Glomerular endothelial cell (primary cell): Measurements from ENCODE around the gene UCP3. TPM values are rescaled to one million over a fixed set of nuclear protein-coding genes. Genes with fewer than 3 reads are reported as not detected.

Source experiments
- DNase-seq: peaks from one replicate; pipeline ENCODE4 v3.0.0-alpha.2; 2011; ENCODE audit warnings: low read depth, low spot score; ENCODE audit errors: extremely low read depth
- total RNA-seq: library from RNA; depleted of rRNA; stranded (reverse); fragments of >200 nt; gene quantifications from 2 replicates; pipeline ENCODE4 v1.2.3, GENCODE V29; 2015

The UCP3 gene, protein sequence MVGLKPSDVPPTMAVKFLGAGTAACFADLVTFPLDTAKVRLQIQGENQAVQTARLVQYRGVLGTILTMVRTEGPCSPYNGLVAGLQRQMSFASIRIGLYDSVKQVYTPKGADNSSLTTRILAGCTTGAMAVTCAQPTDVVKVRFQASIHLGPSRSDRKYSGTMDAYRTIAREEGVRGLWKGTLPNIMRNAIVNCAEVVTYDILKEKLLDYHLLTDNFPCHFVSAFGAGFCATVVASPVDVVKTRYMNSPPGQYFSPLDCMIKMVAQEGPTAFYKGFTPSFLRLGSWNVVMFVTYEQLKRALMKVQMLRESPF
- total RNA-seq: 0.10 and 1.4 TPM in 2 replicates

- DNase-seq: no peak
Measured at GRCh38 chr11:74008373-74009229, at the start of gene UCP3. Gene UCP3 (minus strand): TSS chr11:74009085. CDS start chr11:74007042, 2,043 bp downstream.

- DNase-seq: no peak
Measured at GRCh38 chr11:74057249-74058151, 48.6 kb upstream of the UCP3 start.

- DNase-seq: no peak
Measured at GRCh38 chr11:74055938-74056337, 47.1 kb upstream of the UCP3 start.

DNA sequence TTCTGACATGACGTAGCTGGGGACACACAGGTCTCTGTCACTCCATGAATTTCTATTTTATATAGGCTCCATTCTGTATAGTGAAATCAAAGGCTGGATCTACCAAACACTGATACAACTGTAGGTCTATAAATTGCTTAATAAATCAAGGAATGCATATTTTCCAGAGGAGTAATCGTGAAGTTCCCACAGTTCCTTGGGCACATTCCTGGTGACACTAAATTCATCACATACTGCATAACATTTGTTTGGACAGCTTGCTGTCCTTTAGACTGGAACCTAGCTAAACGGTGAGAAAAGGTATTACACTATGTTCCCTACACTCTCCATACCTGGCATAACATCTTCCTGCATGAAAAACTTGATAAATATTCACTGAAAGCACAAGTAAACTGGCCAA, 41.6 kb upstream of the UCP3 start:
- DNase-seq: no peak

- DNase-seq: no peak
Measured at GRCh38 chr11:74048993-74049392, 40.1 kb upstream of the UCP3 start.

DNA sequence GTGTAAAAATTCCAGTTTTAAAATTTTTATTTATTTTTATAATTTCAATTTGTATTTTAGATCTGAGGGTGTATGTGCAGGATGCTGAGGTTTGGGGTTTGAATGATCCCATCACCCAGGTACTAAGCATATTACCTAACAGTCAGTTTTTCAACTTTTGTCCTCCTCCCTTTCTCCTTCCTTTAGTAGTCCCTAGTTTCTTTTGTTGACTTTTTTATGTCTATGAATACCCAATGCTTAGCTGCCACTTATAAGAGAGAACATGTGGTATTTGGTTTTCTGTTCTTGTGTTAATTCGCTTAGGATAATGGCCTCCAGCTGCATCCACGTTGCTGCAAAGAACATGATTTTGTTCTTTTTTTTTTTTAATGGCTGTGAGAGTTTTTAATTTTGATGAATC, 35.7 kb upstream of the UCP3 start:
- DNase-seq: no peak

GRCh38 chr11:74043450-74043849, 34.6 kb upstream of the UCP3 start:
- DNase-seq: no peak

- no peak for DNase-seq
Measured at GRCh38 chr11:74037309-74037708, 28.4 kb upstream of the UCP3 start.

- DNase-seq: no peak
Measured at GRCh38 chr11:74035264-74035663, 26.4 kb upstream of the UCP3 start.

DNA sequence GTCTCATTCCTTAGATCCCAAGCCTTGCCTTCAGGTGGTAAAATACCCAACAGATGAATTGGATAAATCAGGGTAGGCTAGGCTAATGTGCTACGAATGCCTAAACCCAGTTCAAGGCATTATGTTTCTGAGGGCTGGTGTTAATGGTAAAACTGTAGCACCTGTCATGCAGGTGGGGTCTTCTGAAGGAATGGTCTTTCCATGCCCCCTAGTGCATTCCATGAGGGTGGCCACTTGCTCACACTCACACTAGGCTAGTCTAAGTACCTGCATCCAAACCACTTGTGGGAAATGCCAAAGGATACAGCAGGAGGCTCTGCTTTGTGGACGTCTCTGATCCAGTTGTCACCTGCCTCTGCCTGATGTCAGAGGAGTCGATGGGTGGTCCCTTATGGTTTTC, 24.2 kb upstream of the UCP3 start:
- DNase-seq: no peak

DNA sequence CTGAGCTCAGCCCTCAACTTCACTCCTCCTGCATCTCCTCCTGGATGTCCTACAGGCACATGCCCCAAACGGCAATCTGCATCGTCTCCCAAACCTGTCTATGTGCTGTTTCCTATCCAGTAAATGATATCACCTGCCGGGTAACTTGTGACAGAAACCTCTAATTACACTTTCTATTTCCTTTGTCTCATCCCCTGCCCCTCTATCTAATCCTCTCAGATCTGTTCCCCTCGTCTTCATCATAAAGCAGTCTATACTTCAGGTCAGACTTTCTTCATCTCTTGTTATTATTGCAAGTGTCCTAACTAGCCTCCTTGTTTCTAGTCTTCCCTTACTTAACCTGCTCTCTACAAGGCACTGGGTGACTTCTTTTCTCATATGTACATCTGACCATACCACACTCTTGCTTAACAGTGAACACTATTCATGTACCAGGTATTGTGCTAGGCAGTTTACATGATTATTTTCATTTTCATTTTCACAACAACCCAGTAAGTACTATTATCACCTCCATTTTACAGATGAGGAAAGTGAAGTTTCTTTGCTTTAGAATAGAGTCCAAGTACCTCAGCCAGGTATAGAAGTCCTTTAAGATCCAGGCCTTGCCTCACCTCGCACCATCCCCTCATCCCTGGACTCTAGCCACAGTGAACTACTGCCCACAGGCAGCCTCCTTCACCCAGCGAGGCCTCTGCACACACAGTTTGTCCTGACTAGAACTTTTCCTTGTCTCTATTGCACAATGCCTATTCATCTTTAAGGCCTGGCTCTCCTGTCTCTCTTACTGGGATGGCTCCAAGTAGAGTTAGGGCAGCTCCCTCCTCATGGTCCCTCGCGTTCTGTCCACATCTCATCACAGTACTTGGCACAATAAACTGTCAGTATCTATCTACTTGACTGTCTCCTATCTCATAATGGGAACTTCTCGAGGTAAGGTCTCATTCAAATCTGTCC, 22.1 kb upstream of the UCP3 start:
- DNase-seq: no peak

GRCh38 chr11:74025467-74026166, 16.7 kb upstream of the UCP3 start:
- DNase-seq: no peak

DNA sequence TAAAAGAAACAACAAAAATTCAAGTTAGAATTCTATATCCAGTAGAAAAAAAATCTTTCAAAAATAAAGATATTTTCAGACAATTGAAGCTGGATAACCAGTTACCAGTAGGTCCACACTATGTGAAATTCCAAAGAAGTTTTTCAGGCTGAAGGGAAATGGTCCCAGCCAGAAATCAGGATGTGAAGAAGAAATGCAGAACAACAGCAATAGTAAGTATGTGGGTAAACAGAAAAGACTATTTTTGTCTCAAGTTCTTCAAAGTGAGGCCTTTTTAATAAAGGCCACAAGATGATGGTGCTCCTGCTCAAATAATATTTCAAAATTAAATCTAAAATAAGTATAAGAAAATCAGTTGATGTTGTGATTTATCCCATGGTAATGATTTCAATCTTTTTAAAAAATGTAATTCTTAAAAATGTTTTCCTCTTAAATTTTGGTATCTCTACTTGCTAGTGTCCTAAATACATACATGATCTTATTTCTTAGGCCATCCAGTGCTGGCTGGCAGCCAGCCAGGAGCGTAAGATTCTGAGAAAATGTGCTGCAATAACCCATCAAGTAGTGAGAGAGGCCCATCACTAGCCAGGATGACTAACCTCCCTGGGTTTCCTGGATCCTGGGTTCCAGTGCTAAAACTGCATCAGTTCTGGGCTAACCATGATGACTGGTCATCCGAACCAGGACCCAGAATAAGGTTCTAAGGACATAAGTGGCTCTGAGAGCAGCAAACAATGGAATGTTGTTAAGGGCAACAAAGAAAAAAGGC, 15.6 kb upstream of the UCP3 start:
- peak; percentile 20 for DNase-seq

DNA sequence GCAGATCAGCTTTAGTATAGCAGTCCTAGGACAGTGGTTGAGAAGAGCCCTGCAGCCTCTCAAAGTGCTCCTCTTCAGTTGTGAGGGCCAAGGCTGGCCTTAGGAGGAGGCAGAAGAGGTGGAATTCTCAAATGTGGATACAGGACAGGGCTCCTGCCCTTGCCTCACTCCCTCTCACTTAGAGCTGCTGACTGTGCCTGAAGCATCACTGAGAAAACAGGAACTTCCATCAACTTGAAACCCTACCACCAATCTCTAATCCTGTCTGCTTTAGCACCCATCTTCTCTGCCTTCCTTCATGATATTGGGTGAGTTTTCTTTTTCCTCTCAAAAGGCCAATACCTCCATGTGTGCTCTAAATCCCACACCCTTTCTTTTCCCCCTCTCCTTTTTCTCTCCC, 14.4 kb upstream of the UCP3 start:
- DNase-seq: no peak

DNA sequence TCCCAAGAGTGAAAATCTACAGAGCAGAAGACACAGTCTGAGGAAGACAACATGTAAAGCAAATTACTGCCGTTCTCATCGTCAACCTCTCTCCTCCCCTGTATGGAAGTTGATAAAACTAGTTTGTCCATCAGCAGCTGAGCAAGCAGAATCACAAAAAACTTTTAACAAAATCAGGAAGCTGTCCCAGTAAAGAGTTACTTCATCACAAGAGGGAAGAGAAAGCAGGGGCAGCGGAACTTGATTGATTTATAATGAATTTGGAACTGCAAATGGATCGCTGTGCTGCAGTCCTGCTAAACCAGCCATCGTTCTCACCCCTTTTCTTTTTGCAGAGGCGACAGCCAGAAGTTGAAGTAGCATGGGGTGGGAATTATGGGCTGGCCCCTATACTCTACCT, 13.7 kb upstream of the UCP3 start:
- no peak for DNase-seq

DNA sequence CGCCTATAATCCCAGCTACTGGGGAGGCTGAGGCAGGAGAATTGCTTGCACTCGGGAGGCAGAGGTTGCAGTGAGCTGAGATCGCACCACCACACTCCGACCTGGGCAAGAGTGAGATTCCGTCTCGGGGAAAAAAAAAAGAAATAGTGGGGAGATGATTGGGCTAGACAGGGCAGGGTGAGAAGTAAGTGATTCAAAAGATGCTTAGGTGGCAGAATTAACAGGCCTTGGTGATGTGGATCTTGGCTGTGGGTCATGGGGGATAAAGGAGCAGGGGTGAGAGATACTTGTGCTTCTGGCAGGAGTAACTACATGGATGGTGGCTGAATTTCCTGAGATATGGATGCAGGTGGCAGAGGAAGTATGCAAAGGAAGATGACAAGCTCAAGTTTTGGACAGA, 13.1 kb upstream of the UCP3 start:
- no peak for DNase-seq

DNA sequence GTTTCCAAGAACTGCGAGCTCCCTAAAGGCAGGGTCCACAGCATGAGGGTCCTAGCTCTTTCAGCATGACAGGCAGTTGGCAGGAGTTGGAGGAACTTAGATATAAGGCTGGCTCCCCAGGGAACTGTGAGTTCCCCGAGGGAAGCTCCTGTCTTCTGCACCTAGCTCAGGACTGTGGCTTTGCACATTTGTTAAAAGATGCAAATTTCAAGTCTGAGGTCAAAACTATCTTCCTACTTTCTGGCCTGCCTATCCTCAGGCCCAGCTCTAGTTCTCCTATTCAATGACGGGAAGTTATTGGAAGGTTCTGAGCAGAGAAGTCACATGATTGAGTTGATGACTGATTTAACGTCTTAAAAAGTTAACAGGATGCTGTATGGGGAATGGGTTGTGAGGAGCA, 11.7 kb upstream of the UCP3 start:
- DNase-seq: no peak

- DNase-seq: no peak
Measured at GRCh38 chr11:74019860-74020259, 11.0 kb upstream of the UCP3 start.
